Measurements from ENCODE around the gene CRMP1. TPM values are rescaled to one million over a fixed set of nuclear protein-coding genes. Genes with fewer than 3 reads are reported as not detected.

Gene CRMP1
- total RNA-seq, 4 donors from 2014 or later: 0.64 to 0.76 TPM; not detected in 2

GRCh38 chr4:5870701-5871100, 22.2 kb downstream of the CRMP1 start:
- TF ChIP-seq POLR2AphosphoS5 (IDR thresholded peaks at IDR 0.05) (no peak), EP300 (IDR thresholded peaks at IDR 0.05) (no peak), POLR2A (IDR thresholded peaks at IDR 0.05) (no peak), CTCF (IDR thresholded peaks at IDR 0.05) (no peak)
- WGBS: 61% methylated on average over 12 of the region's 13 CpGs
- DNase-seq (ENCODE audit: low spot score in 2 of 2): no peak
- no peaks in the 10 kb centered on the region for H3K27me3 ChIP-seq
- no peak overlapping the region for H3K27ac ChIP-seq
- H3K9me3 ChIP-seq: no peaks in the 10 kb centered on the region
- H3K36me3 ChIP-seq: no peaks in the 10 kb centered on the region
- H3K4me1 ChIP-seq: peaks cover 8% of the 10 kb centered on the region
- H3K4me3 ChIP-seq: no peak overlapping the region

GRCh38 chr4:5869966-5870619, 22.8 kb downstream of the CRMP1 start:
- H3K9me3 ChIP-seq: no peaks in the 10 kb centered on the region
- 81% methylated on average over 9 of the region's 14 CpGs for WGBS
- H3K4me1 ChIP-seq: peaks cover 4% of the 10 kb centered on the region
- no peak for DNase-seq (ENCODE audit: low spot score in 2 of 2)
- no peak overlapping the region for H3K4me3 ChIP-seq
- H3K27ac ChIP-seq: no peak overlapping the region
- H3K27me3 ChIP-seq: no peaks in the 10 kb centered on the region
- TF ChIP-seq EP300 (IDR thresholded peaks at IDR 0.05) (no peak), POLR2AphosphoS5 (IDR thresholded peaks at IDR 0.05) (no peak), POLR2A (IDR thresholded peaks at IDR 0.05) (no peak), CTCF (IDR thresholded peaks at IDR 0.05) (no peak)
- no peaks in the 10 kb centered on the region for H3K36me3 ChIP-seq

GRCh38 chr4:5867866-5868265, 25.0 kb downstream of the CRMP1 start:
- H3K27ac ChIP-seq: no peak overlapping the region
- 81% methylated on average over 3 of the region's 3 CpGs for WGBS
- H3K4me1 ChIP-seq: no peaks in the 10 kb centered on the region
- TF ChIP-seq EP300 (IDR thresholded peaks at IDR 0.05): no peak
- no peak for TF ChIP-seq CTCF (IDR thresholded peaks at IDR 0.05)
- no peak for TF ChIP-seq POLR2AphosphoS5 (IDR thresholded peaks at IDR 0.05)
- no peak for TF ChIP-seq POLR2A (IDR thresholded peaks at IDR 0.05)
- H3K36me3 ChIP-seq: no peaks in the 10 kb centered on the region
- no peaks in the 10 kb centered on the region for H3K9me3 ChIP-seq
- H3K27me3 ChIP-seq: peaks cover 2% of the 10 kb centered on the region
- no peak overlapping the region for H3K4me3 ChIP-seq
- DNase-seq (ENCODE audit: low spot score in 2 of 2): no peak

- Histone ChIP-seq H3K27me3 (peaks cover 2% of the 10 kb centered on the region), H3K27ac (no peak overlapping the region), H3K4me3 (no peak overlapping the region), H3K9me3 (no peaks in the 10 kb centered on the region), H3K36me3 (no peaks in the 10 kb centered on the region), H3K4me1 (no peaks in the 10 kb centered on the region)
- TF ChIP-seq POLR2A (IDR thresholded peaks at IDR 0.05) (no peak), EP300 (IDR thresholded peaks at IDR 0.05) (no peak), CTCF (IDR thresholded peaks at IDR 0.05) (no peak), POLR2AphosphoS5 (IDR thresholded peaks at IDR 0.05) (no peak)
- DNase-seq (ENCODE audit: low spot score in 2 of 2): no peak
- 76% methylated on average over 10 of the region's 10 CpGs for WGBS
These were observed 25.8 kb downstream of the CRMP1 start for GRCh38 chr4:5866841-5867813.
